Duodenal mucosa (tissue), 2 donors: ENCODE data around the gene MICALL2.

Experiments
- H3K27ac ChIP-seq: one replicate; pipeline ENCODE4 v1.7.0; 2013; ENCODE audit warnings: low read depth, low read length
- H3K27me3 ChIP-seq, 2 donors: one replicate each; pipeline ENCODE4 v1.7.0; 2013; ENCODE audit warnings: low read length in 2 of 2, control low read depth in 1 of 2; ENCODE audit not compliant: insufficient read depth in 2 of 2, control insufficient read depth in 1 of 2
- H3K36me3 ChIP-seq, 2 donors: one replicate each; pipeline ENCODE4 v1.7.0; 2013; ENCODE audit warnings: low read length in 2 of 2, control low read depth in 1 of 2; ENCODE audit not compliant: insufficient read depth in 2 of 2, control insufficient read depth in 1 of 2
- H3K4me1 ChIP-seq, 2 donors: one replicate each; pipeline ENCODE4 v1.7.0; 2013; ENCODE audit warnings: low read length in 2 of 2, control low read depth in 1 of 2; ENCODE audit not compliant: insufficient read depth in 2 of 2, control insufficient read depth in 1 of 2
- H3K4me3 ChIP-seq, 2 donors: one replicate each; pipeline ENCODE4 v1.7.0; 2013; ENCODE audit warnings: low read length in 2 of 2, low read depth in 1 of 2
- H3K9ac ChIP-seq, 2 donors: one replicate each; pipeline ENCODE4 v1.7.0; 2013; ENCODE audit warnings: low read length in 2 of 2, low read depth in 1 of 2
- H3K9me3 ChIP-seq, 2 donors: one replicate each; pipeline ENCODE4 v1.7.0; 2013; ENCODE audit warnings: low read length in 2 of 2, control low read depth in 1 of 2; ENCODE audit not compliant: control insufficient read depth in 1 of 2

MICALL2 gene

DNA sequence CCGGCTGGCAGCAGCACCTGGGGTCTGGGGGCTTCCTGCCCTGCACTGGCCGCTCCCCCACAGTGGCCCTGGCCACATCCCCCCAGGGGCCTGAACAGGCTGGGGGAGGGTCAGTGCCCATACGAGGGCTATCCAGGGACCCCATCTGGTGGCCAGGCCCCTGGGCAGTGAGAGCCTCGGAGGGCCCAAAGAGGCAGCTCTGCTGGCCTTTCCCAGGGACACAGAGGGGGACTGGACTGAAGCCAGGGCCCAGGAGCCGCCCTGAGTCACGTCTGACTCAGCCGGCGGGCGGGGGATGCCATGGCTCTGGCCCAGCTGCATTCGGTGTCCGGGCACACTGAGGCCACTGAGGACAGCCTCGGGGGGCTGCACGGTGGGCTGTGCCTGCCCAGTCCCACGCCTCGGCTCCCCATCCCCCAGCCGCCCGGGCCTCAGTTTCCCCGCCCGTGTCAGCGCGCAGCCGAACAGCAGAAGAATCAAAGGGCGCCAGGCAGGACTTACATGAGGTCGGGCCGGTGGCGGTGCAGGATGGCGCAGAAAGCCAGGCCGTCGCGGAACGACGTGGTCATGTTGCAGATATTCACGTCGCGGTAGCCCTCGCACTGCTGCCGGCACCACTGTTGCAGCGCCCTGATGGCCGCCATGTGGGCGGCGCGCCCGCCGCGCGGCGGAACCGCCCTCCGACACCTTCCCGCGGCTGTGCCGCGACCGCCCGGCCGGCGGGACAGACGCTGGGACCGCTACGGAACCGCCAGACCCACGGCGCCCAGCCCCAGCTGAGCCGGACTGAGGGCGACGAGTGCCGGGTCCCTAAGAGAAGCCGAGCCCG is at the start of gene MICALL2:
TSS of gene MICALL2 (minus strand) at position 788 of the 829 bp plus-strand sequence. CDS start at position 644, 144 bp downstream.
- H3K27me3 ChIP-seq, result no peaks in the 10 kb centered on the region
- peak within 1 kb of the TSS; percentile 81 to 88 for H3K9ac ChIP-seq

DNA sequence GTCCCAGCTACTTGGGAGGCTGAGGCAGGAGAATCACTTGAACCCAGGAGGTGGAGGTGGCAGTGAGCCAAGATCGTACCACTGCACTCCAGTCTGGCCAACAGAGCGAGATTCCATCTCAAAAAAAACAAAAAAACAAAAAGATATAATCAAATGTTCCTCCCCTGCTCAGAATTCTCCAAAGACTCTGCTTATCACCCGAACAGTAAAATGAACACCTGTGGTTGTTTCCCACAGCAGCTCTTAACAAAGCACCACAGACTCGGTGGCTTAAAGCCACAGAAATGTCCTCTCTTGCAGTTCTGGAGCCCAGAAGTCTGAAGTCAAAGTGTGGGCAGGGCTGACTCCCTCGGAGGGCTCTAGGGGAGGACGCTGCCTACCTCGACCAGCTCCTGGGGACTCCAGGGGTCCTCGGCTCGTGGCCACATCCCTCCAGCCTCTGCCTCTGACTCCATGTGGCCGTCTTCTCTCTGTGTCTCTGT is 49.0 kb upstream of the MICALL2 start:
- Histone ChIP-seq H3K4me3 (no peak overlapping the region), H3K27ac (no peak overlapping the region), H3K9ac (no peak overlapping the region), H3K27me3 (no peaks in the 10 kb centered on the region), H3K4me1 (peaks cover 10 to 13% of the 10 kb centered on the region in 2 donors), H3K36me3 (no peaks in the 10 kb centered on the region), H3K9me3 (no peaks in the 10 kb centered on the region)

More for the DNA sequence above, at the start of gene MICALL2:
- Histone ChIP-seq H3K9me3 (no peaks in the 10 kb centered on the region), H3K4me1 (peaks cover 59 to 81% of the 10 kb centered on the region in 2 donors), H3K4me3 (peak within 1 kb of the TSS; percentile 88 to 93), H3K36me3 (no peaks in the 10 kb centered on the region), H3K27ac (peak within 1 kb of the TSS; percentile 96)

- no peak overlapping the region for H3K9ac ChIP-seq
- no peaks in the 10 kb centered on the region for H3K27me3 ChIP-seq
- peaks cover 11 to 16% of the 10 kb centered on the region in 2 donors for H3K36me3 ChIP-seq
- no peak overlapping the region for H3K4me3 ChIP-seq
- H3K4me1 ChIP-seq, result peaks cover 23 to 24% of the 10 kb centered on the region in 2 donors
- no peaks in the 10 kb centered on the region for H3K9me3 ChIP-seq
- H3K27ac ChIP-seq, result no peak overlapping the region
These were observed 46.7 kb upstream of the MICALL2 start for GRCh38 chr7:1505731-1506550.

DNA sequence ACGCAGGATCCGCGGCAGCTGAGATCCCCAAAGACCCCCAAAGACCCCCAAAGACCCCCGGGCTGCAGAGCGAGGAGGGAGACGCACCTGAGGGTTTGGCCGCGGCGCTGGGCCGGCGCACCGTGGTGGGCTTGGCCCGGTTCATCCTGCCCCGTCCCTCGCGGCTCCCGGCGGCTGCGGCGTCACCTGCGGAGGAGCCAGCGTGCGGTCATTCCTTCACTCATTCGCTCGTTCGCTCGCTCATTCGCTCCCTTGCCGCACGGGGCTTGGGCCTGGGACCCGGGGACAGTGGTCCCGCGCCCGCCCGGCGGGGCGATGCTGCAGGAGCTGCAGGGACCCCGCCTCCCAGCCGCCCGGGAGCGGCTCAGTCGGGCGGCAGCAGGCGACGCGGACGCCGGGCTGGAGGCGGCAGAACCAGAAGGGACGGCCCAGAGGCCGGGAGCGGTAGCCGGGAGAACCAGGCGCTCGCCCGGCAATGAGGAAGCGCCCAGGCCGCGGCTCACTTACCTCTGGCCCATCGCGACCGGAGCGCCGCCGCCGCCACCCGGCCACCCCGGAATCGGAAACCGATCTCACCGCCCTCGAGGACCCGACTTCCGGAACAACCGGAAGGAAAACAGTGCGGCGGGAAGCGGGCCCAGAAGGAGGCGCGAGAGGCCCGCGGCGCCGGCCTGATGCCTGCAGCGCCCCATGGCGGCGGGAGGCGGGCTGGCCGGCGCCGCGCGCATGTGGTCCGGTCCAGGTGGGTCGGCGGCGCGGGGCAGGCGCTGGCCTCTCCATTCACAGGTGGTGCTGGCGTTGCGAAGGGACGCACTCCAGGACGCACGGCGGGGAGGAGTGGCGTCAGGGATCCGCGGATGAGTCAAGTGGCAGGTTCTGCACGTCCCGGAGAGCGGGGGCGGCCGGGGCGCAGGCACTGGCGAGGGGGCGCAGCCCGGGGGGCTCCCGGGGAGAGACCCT is 44.8 kb upstream of the MICALL2 start, which contains the start of gene INTS1:
TSS of gene INTS1 (minus strand) at position 574 of the 960 bp plus-strand sequence. CDS start at position 145, 429 bp downstream.
- Histone ChIP-seq H3K9ac (peak within 1 kb of the TSS; percentile 66 to 81), H3K36me3 (peaks cover 15 to 33% of the 10 kb centered on the region in 2 donors), H3K27ac (no peak within 1 kb of the TSS), H3K27me3 (no peaks in the 10 kb centered on the region), H3K4me3 (peak within 1 kb of the TSS; percentile 77 to 93), H3K4me1 (peaks cover 23 to 24% of the 10 kb centered on the region in 2 donors), H3K9me3 (no peaks in the 10 kb centered on the region)

DNA sequence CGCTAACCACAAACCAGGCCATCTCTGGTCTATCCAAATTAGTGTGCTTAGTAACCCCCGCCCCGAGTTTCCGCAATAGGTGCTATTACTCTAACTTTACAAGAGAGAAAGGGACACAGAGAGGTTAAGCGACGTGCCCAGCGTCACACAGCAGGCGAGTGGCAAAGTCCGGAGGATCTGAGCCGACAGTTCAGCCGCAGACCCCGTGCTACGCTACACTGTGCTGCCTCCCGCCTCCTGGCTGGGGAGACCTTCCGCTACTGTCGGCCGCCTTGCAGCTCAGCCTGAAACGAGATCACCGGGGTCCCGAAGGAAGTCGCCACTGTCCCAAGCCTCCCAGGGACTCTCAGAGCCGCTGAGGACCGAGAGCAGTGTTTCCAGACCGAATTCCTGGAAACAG is 44.1 kb upstream of the MICALL2 start:
- Histone ChIP-seq H3K27me3 (no peaks in the 10 kb centered on the region), H3K4me1 (peaks cover 23 to 24% of the 10 kb centered on the region in 2 donors), H3K36me3 (peaks cover 15 to 35% of the 10 kb centered on the region in 2 donors), H3K9me3 (no peaks in the 10 kb centered on the region), H3K9ac (peak overlapping the region; percentile 66 to 81), H3K27ac (no peak overlapping the region), H3K4me3 (peak overlapping the region; percentile 77 to 93)

- Histone ChIP-seq H3K36me3 (peaks cover 15 to 41% of the 10 kb centered on the region in 2 donors), H3K4me3 (peak overlapping the region; percentile 77 to 93), H3K4me1 (peaks cover 23 to 24% of the 10 kb centered on the region in 2 donors), H3K9ac (peak overlapping the region; percentile 66 to 81), H3K27ac (no peak overlapping the region), H3K27me3 (no peaks in the 10 kb centered on the region), H3K9me3 (no peaks in the 10 kb centered on the region)
These were observed 43.6 kb upstream of the MICALL2 start for GRCh38 chr7:1502845-1503244.

DNA sequence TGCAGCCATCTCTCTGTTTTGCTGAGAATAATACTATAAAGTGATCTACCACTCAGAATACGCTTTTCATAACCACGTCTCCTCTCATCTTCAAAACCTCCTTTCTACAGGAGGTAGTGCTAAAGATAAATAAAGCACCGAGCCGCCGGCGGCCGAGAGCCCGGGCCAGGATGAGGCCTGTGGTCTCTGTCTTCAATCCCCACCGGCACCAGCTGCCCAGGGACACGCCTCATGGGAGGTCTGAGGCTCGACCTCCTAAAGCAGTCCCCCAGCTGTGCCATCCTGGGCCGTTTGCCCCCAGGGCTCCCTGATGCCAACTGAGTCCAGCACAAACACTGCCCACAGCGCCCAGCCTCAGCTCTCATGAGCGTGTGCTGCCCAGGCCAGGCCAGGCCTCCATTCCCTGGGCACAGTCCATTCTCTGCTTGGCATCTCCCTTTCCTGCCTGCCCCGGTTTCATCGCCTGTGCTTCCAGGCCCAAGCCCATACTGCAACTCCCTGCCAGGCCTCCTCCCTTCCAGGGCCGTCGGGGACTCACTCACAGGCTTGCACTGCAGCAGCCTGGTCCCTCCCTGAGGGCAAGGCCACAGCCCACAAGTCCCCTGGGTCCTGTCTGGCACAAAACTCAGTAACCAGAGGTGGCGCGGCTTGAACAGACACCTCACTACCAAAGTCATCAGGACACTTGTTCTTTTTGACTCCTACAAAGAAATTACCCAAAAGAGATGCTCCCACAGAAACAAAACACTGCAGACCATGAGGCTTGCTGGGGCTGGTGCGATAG is 42.4 kb upstream of the MICALL2 start:
- Histone ChIP-seq H3K4me1 (peaks cover 22 to 23% of the 10 kb centered on the region in 2 donors), H3K36me3 (peaks cover 20 to 52% of the 10 kb centered on the region in 2 donors), H3K27me3 (no peaks in the 10 kb centered on the region), H3K4me3 (no peak overlapping the region), H3K9me3 (no peaks in the 10 kb centered on the region), H3K9ac (no peak overlapping the region), H3K27ac (no peak overlapping the region)

GRCh38 chr7:1500064-1500807 is 41.0 kb upstream of the MICALL2 start:
- Histone ChIP-seq H3K9me3 (no peaks in the 10 kb centered on the region), H3K4me1 (peaks cover 14 to 18% of the 10 kb centered on the region in 2 donors), H3K27me3 (no peaks in the 10 kb centered on the region), H3K27ac (no peak overlapping the region), H3K9ac (no peak overlapping the region), H3K36me3 (peaks cover 22 to 63% of the 10 kb centered on the region in 2 donors), H3K4me3 (no peak overlapping the region)
